Adipocyte (in vitro differentiated cells): ENCODE measurements around the gene FGR.

Experiments used
- DNase-seq: peaks from one replicate; pipeline ENCODE4 v3.0.0-alpha.2; 2015; ENCODE audit warnings: low read depth
- H3K27me3 ChIP-seq: replicated peaks from 2 replicates; pipeline ENCODE4 v1.7.0; 2013; ENCODE audit warnings: mild to moderate bottlenecking, low read length, moderate library complexity; ENCODE audit not compliant: control insufficient read depth, insufficient read depth
- H3K36me3 ChIP-seq: 2 replicates; pipeline ENCODE4 v1.7.0; 2013; ENCODE audit warnings: low read length, mild to moderate bottlenecking, moderate library complexity; ENCODE audit not compliant: control insufficient read depth, insufficient read depth, severe bottlenecking
- H3K4me1 ChIP-seq: 2 replicates; pipeline ENCODE4 v1.7.0; 2013; ENCODE audit warnings: mild to moderate bottlenecking, low read length, moderate library complexity; ENCODE audit not compliant: control insufficient read depth, insufficient read depth
- H3K4me3 ChIP-seq: 2 replicates; pipeline ENCODE4 v1.7.0; 2013; ENCODE audit warnings: mild to moderate bottlenecking, low read length, moderate library complexity
- H3K9ac ChIP-seq: 2 replicates; pipeline ENCODE4 v1.7.0; 2013; ENCODE audit warnings: mild to moderate bottlenecking, low read length, moderate library complexity
- H3K9me3 ChIP-seq: 2 replicates; pipeline ENCODE4 v1.7.0; 2013; ENCODE audit warnings: mild to moderate bottlenecking, low read length, moderate library complexity; ENCODE audit not compliant: control insufficient read depth

FGR gene

DNA sequence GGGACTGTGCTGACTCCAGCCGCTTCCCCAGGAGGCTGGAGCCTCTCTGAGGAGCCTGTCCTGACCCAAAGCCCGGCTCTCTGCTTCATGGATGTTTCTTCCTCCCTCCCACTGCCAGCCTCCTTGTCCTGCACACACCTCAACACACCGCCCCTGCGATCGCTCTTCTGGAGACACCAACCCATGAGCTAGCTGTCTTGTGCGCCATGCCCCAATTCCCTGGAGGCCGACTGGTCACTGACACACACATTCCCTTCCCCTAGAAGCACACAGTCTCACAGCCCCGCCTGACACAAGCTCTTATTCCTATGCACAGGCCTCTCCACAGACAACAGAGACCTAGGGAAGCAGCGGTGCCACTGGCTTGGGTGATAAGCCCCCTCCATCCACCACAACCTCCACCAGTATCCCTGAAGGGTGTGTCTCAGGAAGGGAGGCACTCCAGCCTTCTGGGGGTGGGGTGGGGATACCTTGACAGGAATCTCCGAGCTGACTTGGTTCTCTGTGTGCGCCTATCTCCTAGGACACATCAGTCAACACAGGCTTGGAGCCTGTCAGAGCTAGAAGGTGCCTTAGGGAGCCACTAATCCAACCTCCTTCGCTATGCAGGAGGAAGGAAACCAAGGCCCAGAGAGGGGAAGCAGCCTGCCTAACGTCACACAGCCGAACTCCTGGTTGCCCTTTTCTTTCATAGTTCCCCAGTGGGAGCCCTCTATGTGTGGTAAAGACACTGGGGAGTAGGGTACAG, 62.1 kb downstream of the FGR start:
- H3K9ac ChIP-seq: peak overlapping the region; percentile 2
- H3K27me3 ChIP-seq: no peaks in the 10 kb centered on the region
- DNase-seq: peak; percentile 49
- H3K9me3 ChIP-seq: no peaks in the 10 kb centered on the region
- peaks cover 61% of the 10 kb centered on the region for H3K4me1 ChIP-seq
- H3K36me3 ChIP-seq: no peaks in the 10 kb centered on the region
- no peak overlapping the region for H3K4me3 ChIP-seq

DNA sequence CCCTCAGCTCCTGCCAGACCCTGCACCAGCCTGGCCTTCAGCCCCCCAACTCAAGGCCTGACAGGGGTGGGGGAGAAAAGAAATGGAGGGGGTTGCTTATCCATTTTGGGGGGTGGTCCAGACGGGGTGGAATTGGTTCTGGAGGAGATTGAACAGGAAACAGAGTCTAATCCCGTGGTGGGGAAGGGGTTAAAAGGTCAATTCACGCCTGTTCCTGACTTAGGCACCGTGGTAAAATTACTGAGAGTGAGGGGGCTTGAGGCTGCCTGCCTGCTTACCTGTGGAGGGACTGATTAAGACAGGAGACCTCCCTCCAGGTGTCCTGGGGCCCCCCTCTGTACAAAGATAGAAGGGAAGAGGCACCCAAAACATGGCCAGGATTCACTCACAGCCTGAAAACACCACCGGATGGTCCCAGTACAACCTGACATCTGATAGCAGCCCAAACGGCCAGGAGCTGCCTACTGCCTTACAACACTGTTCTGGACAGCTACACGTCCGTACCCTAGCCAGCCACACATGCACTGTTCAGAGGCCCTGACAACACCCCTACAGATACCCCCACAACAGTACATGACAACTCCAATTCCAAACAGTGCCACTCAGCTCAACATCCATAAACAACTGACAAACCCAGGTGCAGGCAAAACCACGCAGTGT, 62.8 kb downstream of the FGR start:
- DNase-seq: no peak

DNA sequence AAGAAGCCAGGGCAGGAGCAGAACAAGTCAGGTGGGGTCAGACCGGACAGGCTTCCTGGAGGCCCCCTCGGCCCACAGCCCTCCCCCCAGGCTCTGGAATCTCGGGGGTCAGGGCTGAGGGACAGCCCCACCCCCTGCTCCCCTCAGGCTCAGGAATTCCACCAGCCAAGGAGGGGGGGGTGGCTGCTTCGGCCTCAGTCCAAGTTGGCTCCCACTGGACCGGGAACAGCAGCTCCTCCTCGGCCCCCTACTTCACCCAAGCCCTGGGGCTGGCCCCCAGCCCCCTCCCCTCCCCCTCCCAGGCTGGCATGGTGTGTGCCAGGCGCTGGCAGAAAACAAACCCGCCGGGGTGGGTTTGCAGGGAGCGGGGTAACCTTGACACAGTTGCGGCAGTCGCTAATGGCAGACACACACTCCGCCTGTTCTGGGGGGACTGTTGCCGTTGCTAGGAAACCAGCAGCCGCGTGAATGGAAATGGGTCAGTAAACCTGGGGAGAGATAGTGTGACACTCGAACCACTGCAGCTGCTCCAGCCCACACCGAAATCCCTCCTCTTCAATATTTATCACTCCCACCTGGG, 63.5 kb downstream of the FGR start:
- H3K4me3 ChIP-seq: no peak overlapping the region
- H3K36me3 ChIP-seq: no peaks in the 10 kb centered on the region
- H3K27me3 ChIP-seq: no peaks in the 10 kb centered on the region
- H3K9ac ChIP-seq: no peak overlapping the region
- H3K9me3 ChIP-seq: no peaks in the 10 kb centered on the region
- H3K4me1 ChIP-seq: peaks cover 63% of the 10 kb centered on the region
- DNase-seq: no peak

More for the DNA sequence above, 62.8 kb downstream of the FGR start:
- no peak overlapping the region for H3K9ac ChIP-seq
- H3K4me3 ChIP-seq: no peak overlapping the region
- H3K36me3 ChIP-seq: no peaks in the 10 kb centered on the region
- H3K27me3 ChIP-seq: no peaks in the 10 kb centered on the region
- peaks cover 65% of the 10 kb centered on the region for H3K4me1 ChIP-seq
- no peaks in the 10 kb centered on the region for H3K9me3 ChIP-seq

DNA sequence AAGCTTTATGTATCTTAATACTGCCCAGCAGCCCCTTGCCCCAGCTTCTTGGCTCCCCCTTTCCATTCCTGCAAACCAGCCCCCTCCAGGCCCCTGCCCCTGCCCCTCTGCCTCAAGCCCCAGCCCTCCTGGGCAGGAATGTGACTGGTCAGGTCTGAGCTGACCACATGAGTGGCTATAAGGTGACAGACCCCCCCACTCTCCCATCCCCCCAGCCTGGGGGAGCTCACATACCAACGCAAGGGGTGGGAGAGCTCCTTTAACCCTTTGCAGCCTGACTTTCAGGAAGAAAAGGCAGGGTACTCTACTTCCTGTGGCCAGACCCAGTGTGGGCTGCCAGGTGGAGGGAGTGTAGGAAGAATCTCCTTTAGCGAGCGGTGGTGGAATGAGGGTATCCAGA, 64.2 kb downstream of the FGR start:
- H3K4me1 ChIP-seq: peaks cover 64% of the 10 kb centered on the region
- no peak overlapping the region for H3K4me3 ChIP-seq
- no peak for DNase-seq
- no peak overlapping the region for H3K9ac ChIP-seq
- no peaks in the 10 kb centered on the region for H3K9me3 ChIP-seq
- no peaks in the 10 kb centered on the region for H3K27me3 ChIP-seq
- no peaks in the 10 kb centered on the region for H3K36me3 ChIP-seq

DNA sequence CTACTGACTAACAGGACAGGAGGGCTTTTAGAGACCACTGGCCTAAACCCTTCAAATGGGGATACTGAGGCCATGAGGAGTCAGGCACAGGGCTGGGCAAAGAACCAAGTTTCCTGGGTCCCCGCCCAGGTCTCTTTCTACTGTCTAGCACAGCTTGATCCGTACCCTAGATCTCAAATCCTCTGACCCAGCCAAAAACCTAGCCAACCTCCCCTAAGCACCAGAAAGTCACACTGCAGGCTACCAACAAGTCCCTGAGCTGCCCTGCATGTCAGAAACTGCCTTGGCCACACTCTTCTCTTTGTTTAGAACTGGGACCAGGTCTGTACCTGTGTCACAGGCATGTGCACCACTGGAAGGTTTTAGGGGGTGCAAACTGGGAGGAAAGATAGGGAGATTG, 64.6 kb downstream of the FGR start:
- Histone ChIP-seq H3K9ac (no peak overlapping the region), H3K27me3 (no peaks in the 10 kb centered on the region), H3K4me1 (peaks cover 68% of the 10 kb centered on the region), H3K4me3 (no peak overlapping the region), H3K36me3 (no peaks in the 10 kb centered on the region), H3K9me3 (no peaks in the 10 kb centered on the region)
- no peak for DNase-seq

DNA sequence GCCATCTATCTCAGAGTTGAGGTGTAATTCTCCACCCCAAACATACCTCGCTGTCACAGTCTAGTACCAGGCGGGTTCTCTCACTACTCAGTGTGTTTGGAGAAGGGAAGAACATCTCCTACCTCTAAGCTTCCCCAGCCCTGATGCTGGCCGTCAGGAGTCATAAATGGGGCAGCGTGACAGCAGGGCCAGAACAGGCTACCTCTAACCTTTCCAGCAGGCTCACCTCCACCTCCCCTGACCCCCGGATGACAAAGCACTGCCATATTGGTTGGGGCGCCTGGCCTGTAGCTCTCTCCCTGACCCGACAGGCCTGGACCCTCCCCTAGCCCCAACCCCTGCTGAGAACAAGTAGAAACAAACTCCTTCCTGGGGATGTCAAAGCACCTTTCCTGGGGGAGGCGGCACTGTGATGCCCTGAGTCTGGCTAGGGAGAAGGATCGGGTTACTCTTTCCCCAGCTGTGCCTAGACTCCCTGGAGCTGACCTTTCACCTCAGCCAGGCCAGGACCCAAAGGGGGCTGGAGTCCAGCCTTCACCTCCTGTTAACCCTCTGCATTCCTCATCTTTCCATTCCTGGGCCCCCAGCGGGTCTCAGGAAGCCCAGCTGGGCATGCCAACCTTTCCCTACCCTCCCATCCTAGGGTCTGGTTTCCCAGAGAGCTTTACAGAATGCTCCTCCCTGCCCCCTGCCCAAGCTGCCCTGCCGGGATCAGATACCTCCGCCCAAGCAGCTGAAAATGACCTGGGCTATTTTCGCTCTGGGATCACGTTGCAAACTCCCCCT, 65.3 kb downstream of the FGR start:
- no peak for DNase-seq
- H3K36me3 ChIP-seq: no peaks in the 10 kb centered on the region
- H3K27me3 ChIP-seq: no peaks in the 10 kb centered on the region
- no peaks in the 10 kb centered on the region for H3K9me3 ChIP-seq
- H3K4me1 ChIP-seq: peaks cover 72% of the 10 kb centered on the region
- H3K4me3 ChIP-seq: no peak overlapping the region
- no peak overlapping the region for H3K9ac ChIP-seq

DNA sequence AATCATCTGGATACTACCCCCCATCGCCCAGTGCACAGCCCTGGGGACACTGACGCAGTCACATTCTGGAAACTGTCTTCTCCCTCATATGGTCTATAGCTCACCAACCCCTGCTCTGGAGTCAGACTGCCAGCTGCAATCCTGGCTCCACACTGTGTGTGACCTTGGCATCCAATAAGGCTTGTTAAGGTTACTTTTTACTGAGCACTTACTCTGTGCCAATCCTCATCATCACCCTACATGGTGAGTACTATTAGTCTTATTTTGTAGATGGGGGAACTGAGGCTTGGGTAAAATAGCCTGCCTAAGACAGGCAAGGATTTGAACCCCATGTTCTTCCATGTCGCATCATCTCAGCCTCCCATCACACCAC, 65.9 kb downstream of the FGR start:
- no peaks in the 10 kb centered on the region for H3K9me3 ChIP-seq
- H3K36me3 ChIP-seq: no peaks in the 10 kb centered on the region
- DNase-seq: no peak
- no peaks in the 10 kb centered on the region for H3K27me3 ChIP-seq
- no peak overlapping the region for H3K9ac ChIP-seq
- H3K4me1 ChIP-seq: peaks cover 72% of the 10 kb centered on the region
- H3K4me3 ChIP-seq: no peak overlapping the region

DNA sequence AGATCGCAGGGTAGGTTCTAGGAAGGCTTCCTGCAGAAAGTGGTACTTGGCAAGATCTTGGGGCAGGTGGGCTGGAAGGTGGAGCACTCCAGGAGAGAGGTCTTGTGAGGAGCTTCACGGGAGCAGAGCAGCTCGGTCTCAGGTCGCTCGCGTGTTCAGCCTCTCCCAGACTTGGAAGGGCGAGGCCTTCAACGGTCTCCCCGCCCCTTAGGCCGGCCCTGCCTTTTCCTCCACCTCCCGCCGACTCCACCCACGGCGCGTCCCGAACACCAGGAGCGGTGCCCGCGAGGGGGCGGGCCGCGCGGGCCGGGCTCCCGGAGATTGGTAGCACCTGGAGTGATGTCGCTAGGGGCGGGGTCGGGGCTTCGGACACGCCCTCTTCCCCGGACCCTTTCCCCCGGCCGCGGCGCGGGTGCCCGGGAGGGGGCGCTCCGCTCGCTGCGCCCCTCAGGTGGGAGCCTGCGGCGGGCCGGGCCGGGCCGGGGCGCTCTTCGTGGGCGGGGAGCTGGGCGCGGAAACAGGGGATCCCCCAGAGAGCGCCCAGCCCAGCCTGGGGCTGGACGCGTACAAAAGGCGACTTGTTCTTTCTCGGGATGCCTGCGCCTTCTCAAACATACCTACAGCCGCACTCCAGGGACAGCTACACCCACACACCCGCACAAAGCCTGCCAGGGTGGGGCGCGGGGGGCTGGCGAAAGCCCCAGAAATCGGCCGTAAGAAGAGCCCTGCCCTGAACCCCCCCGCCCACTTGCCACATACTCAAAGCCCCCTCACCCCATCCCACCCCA, 66.5 kb downstream of the FGR start:
- Histone ChIP-seq H3K9ac (peak overlapping the region; percentile 30), H3K4me1 (peaks cover 72% of the 10 kb centered on the region), H3K36me3 (no peaks in the 10 kb centered on the region), H3K27me3 (no peaks in the 10 kb centered on the region), H3K9me3 (no peaks in the 10 kb centered on the region), H3K4me3 (peak overlapping the region; percentile 49)
- peak; percentile 91 for DNase-seq

DNA sequence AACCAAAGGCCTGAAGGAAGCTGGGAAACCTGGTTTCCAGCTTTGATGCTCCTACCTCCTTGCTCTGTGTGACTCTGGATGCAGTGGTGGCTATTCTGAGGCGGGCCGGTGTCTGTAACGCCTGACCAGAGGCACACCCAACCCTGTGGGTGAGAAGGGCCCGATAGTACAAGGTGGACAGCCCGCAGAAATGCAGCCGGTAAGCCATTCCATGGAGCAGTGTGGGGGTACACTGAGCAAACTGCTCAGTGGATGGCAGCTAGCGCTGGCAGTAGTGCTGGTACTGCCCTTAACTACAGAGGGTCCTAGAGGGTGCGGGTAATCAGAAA, 67.0 kb downstream of the FGR start:
- Histone ChIP-seq H3K4me1 (peaks cover 72% of the 10 kb centered on the region), H3K27me3 (no peaks in the 10 kb centered on the region), H3K9me3 (no peaks in the 10 kb centered on the region), H3K4me3 (peak overlapping the region; percentile 49), H3K36me3 (no peaks in the 10 kb centered on the region), H3K9ac (peak overlapping the region; percentile 30)
- no peak for DNase-seq

DNA sequence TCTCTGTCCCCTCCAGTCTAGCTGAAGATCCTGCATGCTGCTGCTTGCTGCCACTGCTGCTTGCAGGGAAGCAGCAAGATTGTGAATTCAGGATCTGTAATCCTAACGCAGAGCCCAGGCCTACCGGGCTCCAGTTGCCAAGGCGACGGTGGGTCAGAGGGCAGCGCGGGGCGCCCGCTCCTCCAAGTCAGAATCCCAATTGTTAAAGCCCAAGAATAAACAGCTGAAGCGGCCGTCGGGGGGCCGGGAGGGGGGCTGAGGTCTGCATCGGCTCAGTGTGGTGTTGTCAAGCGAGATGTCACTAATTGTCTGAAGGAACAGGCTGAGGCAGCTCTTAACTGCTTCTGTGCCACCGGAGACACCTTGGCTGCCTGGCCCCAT, 67.8 kb downstream of the FGR start:
- H3K36me3 ChIP-seq: no peaks in the 10 kb centered on the region
- H3K9ac ChIP-seq: peak overlapping the region; percentile 30
- no peak for DNase-seq
- no peaks in the 10 kb centered on the region for H3K27me3 ChIP-seq
- H3K4me3 ChIP-seq: no peak overlapping the region
- peaks cover 72% of the 10 kb centered on the region for H3K4me1 ChIP-seq
- no peaks in the 10 kb centered on the region for H3K9me3 ChIP-seq
